GDM1 (cell line): ENCODE measurements around the gene RAB40A.
"Not testable (repeated sequence)": the region's sequence is repeated elsewhere in the genome, so short reads cannot be mapped to it uniquely, and the experiment has no call there.

ENCODE experiments used
- DNase-seq: peaks from one replicate; lab custom pipeline; 2025; lab: John Stamatoyannopoulos, UW

Gene RAB40A

DNA sequence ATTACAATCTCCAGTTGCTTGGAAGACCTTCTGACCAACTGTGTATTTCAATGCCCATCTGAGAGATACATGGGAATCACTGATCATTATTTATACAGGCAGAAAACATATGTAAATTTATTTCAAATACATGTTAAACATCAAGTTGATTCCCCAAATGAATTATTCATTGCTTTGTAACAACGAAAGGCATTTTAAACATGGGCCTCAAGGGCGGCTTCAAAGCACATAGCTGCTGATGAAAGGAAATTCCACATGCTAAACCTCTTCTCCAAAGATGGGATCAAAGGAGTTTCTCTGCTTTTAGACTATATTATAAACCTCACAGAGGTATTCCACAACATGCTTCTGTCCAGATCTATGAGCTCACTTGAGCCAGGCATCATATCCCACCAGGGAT is 4.3 kb upstream of the RAB40A start:
- no peak for DNase-seq

DNA sequence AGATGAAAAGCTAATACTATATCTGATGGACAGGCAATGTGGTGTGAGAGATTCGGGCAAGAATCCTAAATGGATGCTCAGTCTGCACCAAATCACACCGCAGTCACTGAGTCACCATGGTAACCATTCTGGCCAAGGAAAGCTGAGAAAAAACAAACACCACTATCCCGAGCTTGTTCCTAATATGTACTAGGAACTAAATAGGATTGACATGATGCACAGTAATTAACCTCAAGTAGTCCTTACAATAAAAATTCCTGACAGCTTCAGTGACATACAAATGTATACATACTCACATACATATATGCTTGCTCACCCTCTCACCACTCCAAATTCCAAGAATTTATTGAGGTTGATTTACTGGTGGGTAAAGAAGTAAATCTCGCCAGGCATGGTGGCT is 1.1 kb upstream of the RAB40A start:
- DNase-seq: no peak

DNA sequence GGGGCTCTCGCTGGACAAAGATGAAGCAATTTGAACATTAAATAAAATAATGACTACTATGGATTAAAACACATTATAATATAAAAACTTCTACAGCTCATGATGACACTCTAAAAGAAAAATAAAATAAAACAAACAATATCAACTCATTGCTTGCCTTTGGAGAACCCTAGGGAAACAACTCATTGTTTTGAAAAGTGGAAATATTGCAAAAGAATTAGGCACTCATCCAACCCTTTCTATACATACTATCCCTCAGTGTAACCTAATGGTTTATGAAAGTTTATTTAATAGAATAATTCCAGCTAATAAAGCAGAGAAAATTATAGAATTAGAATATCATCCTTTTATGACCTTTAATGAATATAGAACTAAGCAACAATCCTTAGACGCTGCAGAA is 718 bp downstream of the RAB40A start:
- DNase-seq: no peak

DNA sequence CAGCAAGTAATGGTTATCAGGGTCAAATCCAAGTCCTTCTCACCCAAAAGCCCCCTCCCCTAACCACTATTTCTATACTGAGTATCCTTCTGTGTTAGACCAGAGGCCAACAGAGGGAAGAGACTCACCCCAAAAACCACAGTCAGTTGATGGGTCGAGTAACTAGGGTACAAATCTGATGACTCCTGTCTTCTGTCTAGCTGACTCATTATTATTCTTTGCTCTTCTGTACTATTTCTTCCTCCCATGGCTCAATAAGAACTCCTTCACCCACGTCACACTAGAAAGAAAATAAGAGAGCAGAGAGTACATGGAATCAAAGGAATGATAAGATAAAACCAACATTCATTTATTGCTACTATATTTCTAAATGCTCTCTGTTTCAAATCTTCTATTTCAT is 2.0 kb downstream of the RAB40A start:
- DNase-seq: no peak

DNA sequence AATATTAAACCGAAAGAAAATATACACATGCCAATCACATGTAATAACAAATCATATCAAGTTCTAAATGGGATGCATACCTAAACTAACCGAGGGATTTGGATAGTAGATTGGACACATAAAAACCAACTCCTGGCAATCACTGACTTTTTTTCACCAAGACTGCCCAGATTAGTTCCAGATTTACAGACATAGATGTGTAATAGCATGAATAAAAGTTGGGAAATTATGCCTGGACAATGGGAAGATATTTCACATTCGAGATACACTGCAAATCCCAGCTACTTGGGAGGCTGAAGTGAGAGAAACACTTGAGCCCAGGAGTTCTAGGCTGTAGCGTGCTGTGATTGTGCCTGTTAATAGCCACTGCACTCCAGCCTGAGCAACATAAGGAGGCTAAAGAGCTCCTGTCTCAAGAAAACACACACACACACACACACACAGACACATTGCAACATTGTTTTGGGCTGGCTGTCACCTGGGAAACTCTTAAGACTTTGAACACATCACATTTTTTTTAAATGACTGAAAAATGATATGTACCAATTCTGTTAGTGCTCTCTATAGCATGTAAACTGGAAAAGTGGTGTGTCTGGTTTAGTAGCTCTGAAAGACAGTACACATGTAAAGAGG is 5.7 kb downstream of the RAB40A start:
- DNase-seq: no peak

DNA sequence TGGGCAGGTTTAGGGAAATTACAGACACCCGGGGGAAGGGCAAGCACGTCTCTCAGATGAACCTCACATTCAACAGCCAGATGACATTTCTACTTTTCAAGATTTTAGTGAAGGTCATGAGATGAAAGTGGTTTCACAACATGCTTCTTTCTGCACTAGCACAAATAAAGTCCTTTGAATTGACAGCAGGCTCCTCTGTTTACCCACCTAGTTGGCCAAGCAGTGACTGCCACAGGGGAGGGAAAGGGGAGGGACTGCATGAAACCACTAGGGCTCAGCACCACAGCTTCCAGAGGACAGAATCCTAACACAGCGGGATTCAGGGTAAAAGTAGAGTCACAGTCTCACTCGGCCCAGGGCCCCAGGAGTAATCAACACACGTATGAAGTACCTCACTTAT is 6.2 kb downstream of the RAB40A start:
- no peak for DNase-seq

DNA sequence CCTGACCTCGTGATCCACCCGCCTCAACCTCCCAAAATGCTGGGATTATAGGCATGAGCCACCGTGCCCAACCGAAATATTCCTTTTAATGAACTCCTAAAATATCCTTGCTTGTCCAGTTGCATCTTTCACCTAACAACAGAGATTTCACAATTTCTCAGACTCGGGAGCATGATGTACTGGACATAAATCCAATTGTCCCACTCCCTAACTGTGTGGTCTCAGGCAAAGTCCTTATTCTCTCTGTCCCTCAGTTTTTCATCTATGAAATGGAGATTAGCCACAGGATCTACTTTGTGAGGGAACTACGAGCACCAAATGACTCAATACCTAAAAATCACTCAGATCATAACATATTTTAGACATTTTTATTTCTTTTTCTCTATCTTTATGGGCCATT is 9.3 kb downstream of the RAB40A start:
- no peak for DNase-seq

DNA sequence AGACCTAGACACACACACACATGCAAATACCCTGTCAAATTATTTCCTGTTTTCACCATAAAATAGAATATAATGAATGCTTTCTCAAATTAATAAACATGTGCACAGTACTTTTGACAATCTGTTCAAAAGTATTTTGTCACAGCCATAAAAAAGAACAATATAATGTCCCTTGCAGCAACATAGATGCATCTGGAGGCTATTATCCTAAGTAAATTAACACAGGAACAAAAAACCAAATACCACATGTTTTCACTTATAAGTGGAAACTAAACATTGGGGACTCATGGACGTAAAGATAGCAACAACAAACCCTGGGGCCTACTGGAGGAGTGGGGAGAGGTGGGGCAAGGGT is 15.5 kb downstream of the RAB40A start:
- DNase-seq: no peak

DNA sequence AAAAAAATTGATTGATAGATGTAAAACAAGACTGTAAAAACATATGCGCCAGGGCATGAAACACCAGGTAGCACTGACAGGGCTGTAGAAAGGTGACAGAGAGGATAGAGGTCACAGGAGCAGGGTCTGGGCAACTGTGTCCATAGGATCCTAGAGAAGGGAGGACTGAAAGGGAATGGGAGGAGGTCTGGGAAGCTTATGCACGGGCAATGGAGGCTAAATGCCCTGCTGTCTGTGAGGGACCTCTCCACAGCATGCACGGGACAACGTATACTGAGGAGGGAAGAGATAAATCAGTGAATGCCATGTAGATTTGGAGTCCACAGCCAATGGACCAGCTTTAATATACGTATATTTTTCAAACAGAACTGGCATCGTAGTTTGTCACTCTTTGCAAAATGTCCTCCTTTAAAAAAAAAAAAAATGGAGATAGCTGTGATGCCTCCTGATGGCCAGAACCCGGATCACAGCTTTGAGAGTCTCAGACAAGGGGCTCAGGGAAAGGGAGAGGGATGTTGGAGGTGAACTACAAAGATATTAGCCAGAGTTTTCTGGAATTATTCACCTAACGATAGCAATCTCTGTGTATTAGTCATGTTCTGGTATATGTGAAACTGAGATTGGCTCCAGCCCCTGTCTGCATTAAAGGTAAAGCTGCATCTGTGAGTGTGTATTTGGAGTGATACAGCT is 16.0 kb downstream of the RAB40A start:
- no peak for DNase-seq

DNA sequence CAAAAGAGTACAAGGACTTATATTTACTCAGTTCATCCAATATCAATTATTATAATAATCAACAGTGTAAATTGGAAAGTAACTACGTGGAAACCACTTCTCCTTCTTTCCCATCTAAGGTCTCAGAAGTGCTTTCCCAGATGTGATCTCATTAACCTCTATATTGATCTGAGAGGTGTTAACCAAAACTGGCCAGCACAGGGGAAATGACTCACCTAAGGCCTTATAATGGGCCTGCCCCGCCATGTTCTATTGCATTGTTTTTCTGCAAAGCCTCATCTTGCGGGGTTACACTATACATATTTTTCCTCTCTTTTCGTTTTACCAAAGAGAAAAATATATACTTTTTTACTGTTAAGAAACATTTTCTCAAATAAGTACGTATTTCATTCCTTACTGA is 20.5 kb downstream of the RAB40A start:
- no peak for DNase-seq

DNA sequence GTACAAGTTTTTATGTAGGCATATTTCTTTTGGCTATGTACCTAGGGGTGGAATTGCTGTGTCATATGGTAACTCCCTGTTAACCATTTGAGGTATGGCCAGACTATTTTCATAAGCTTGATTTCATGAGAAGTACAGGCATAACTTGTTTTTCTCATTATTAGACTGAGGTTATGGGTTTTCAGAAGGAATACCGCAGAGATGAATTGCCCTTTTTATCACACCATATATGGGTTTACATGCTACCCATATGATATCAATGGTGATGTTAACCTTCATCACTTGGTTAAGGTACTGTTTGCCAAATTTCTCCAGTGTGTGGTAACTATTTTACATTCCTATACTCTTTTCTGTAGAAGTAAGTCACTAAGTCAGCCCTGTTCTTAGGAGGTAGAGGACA is 23.5 kb downstream of the RAB40A start:
- no peak for DNase-seq

DNA sequence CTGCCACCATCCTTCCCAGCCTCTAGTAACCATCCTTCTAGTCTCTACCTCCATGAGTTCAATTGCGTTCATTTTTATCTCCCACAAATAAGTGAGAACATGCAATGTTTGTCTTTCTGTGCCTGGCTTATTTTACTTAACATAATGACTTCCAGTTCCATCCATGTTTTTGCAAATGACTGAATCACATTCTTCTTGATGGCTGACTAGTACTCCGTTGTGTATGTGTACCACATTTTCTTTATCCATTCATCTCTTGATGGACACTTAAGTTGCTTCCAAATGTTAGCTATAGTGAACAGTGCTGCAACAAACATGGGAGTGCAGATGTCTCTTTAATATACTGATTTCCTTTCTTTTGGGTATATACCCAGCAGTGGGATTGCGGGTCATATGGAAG is 25.7 kb downstream of the RAB40A start:
- DNase-seq: not testable (repeated sequence)

DNA sequence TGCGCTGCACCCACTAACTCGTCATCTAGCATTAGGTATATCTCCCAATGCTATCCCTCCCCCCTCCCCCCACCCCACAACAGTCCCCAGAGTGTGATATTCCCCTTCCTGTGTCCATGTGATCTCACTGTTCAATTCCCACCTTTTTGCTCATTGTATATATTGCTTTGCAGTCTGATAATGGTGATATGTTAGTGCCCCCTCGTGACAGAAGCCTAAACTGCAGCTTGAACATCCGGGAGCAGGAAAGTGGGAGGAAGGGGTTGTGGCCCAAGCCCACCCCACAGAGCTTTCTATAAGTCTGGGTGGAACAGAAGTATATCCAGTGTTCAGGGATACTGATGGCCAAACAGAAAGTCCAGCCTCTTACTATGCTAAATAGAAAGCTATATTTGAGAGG is 29.6 kb downstream of the RAB40A start:
- DNase-seq: peak; percentile 33

DNA sequence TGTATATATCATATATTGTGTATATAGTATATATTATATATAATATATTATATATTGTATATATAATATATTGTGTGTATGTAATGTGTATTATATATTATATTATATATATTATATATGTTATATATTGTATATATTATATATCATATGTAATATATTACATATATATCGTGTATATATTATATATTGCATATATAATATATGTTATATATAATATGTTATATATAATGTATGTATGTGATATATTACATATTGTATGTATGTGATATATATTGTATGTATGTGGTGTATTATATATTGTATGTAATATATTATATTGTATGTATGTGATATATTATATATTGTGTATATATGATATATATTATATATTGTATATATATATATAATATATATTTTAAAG is 30.5 kb downstream of the RAB40A start:
- DNase-seq: no peak

DNA sequence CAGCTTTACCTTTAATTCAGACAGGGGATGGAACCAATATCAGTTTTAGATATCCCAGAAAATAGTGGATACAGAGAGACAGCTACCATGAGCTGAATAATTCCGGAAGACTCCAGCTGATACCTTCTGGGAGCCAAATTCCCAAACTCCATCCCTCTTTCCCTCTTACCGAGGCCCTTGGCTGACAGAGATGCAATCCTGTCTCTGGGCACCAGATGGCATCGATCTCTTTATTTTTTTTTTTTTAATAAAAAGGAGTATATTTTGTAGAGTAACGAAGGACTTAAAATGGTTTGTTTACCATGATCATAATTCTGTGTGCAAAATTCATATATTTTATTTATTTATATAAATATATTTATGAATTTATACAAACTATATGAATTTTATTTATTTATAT is 31.0 kb downstream of the RAB40A start:
- no peak for DNase-seq

DNA sequence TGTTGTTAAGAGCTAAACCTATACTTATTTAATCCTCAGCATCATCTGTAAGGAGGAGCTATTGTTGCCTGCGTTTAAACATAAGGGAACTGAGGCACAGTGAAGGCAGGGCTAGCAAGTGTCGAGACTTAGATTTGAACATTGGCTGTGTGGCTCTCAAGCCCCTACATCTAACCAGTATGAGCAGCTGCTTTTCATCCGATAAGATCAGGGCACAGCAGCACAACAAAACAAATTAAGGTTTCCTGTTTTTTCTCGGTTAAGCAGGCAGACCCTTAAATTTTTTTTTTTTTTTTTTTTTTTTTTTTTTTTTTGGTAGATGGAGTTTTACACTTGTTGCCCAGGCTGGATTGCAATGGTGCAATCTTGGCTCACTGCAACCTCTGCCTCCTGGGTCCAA is 35.6 kb downstream of the RAB40A start:
- no peak for DNase-seq

DNA sequence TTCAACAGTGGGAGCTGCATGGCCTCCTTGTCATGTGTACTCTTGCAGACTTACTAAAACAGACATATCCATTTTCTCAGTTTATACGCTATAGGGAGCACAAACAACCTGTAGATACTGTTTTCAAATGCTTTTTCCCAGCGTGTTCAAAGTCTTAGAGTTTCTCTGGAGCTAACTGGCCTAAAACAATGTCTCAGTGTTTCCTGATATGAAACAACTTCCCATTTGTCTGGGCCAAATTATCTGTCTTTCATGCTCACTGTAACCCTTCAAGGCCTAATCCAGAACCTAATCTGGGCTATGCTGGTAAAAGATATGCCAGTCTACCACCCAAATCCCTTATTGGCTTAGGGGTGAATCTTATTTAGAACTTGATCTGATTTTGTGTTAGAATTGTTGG is 38.8 kb downstream of the RAB40A start:
- no peak for DNase-seq

DNA sequence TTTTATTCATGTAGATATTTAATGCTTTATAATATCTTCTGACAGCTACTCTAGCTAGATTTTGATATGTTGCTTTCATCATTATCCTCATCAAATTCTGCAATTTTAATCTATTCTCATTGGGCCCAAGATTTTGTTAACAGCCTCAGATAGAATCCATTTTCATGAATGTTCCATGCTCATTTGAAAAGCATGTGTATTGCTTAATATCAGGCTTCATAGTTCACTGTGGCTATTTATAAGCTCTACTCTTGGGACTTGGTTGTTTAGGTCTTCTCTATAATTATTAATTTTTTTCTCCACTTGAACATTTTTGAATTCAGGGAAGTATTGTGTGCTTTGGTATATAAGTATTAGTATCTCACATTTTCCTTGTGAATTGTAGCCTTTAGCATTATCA is 41.8 kb downstream of the RAB40A start:
- no peak for DNase-seq

DNA sequence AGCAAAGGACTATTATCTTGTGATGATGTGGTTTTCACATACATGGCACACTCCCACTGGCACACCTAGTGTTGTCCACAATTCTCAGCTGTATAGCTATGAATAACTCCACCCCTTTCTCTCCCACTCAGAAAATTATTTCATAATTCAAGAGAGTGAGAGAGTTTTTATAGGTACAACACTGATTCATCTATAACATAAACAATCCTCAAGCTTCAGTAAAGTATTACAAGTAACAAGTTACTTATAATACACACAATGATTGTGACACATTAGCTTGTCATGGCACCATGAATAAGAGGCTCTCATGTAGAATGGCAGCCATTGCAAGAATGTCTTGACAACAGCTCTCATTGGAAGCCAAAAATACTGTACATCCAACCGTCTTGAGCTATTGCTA is 43.9 kb downstream of the RAB40A start:
- DNase-seq: no peak

DNA sequence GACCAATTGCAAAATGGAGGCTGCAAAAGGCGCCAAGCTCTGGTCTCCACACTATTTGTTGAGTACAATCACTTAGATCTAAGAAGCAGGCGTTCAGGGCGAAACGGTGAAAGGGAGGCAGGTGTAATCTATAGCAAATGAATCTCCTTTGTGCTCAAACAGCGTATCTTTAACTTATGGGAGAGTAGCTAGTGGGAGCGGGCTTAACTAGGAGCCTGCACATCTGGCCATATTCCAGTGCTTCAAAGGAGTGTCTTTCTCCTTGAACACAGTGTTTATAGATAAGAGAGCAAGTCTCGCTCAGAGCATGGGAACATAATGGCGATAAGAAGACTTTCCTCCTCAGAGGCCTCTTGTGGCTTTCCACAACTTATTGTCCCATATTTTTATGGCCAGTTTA is 49.3 kb downstream of the RAB40A start:
- DNase-seq: not testable (repeated sequence)

DNA sequence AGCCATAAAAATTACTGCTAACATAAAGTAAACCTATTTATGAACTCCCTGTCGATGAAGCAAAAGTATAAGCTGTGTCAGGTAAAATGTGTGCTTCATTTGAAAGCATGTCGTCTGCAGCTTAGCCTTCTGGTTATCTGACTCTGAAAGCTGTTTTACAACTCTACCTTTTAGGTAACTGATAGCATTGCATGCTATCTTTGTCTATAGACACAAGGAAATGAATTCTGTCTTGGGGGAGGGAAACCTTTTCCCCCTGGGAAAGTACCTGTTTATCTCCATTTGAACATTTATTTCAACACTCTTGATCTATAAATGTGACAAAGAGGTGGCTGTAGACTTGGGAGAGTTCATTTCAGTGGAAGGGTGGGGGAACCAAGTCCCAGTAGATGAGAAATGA is 51.4 kb downstream of the RAB40A start:
- no peak for DNase-seq

DNA sequence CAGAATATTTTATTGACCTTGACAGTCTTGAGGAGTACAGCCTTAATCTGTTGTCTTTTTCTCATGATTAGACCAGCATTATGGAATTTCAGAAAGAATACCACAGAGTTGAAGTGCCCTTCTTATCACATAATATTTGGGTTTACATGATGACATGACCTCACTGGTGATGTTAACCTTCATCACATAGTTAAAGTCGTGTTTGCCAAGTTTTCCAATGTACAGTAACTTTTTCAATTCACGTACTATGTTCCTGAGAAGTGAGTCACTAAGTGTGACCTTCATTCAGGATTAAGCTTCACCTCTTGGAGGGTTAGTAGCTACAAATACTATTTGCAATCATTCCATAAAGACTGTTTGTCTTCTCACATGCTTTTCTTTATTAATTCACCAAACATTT is 52.1 kb downstream of the RAB40A start:
- DNase-seq: no peak

DNA sequence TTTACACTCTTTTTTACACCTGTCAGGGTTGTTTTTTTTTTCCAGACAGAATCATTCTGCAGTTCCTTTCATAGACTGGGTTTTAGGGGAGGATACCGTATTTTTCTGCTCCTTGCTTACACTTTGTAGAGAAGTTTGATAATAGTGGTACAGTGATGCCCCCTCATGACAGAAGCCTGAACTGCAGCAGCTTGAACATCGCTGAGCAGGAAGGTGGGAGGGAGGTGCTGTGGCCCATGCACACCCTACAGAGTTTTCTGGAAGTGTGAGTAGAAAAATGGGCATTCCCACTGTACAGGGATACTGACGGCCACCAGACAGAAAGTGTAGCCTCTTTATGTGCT is 54.5 kb downstream of the RAB40A start:
- DNase-seq: peak; percentile 49

DNA sequence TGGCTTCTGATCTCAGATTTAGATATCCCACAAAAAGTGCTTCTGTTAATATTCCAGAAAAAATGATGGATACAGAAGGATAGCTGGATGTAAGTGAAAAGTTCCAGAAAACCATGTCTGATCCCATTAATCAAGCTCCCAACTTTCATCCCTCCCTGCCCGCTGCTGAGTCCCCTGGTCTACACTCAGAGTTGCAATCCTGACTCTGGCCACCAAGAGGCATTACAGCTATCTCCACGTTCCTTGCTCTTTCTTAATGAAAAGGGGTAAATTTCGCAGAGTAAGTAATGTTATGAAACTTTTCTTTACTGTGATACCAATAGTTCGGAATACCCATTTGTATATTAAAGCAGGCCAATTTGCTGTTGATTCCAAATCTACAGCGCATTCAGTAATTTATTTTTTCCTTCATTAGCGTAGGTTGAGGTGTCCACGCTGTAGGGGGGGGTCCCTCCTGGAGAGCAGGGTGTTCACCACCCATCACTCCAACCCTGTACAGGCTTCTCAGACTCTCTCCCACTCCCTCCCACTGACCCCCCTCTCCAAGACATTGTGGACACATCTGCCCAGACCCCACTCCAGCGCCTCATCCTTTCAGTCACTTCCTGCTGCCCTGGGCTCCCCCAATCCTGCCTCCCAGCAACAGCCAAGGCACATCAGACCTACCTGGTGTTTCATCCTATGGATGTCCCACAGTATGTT is 55.1 kb downstream of the RAB40A start:
- no peak for DNase-seq
